Natural killer cell treated with Interleukin-12 subunit alpha and Interleukin-12 subunit beta and Interleukin-15 and Interleukin-18, amount 100 ng/mL, for 72 hours (primary cell): ENCODE measurements around the gene ANAPC15. TPM values are rescaled to one million over a fixed set of nuclear protein-coding genes. Genes with fewer than 3 reads are reported as not detected.
"Not testable (repeated sequence)": the region's sequence is repeated elsewhere in the genome, so short reads cannot be mapped to it uniquely, and the experiment has no call there.

Source experiments
- ATAC-seq, 2 donors: fragments of 150-1000 bp; cut with Tn5 transposase in 1 of 2; sonication (Bioruptor Pico), chemical (Tn5 transposase) in 1 of 2; 2 replicates each; pipeline ENCODE4 v1.10.0; 2021
- DNase-seq: peaks from one replicate; pipeline ENCODE4 v3.0.0; 2022; ENCODE audit warnings: low spot score
- H3K27ac Mint-ChIP-seq, 2 donors: 1 replicate in 1 of 2; 2 replicates in 1 of 2; pipeline ENCODE4 v1.8.0; 2022; ENCODE audit warnings: mixed read lengths in 2 of 2, mild to moderate bottlenecking in 1 of 2, moderate library complexity in 1 of 2
- H3K27me3 Mint-ChIP-seq, 2 donors: 1 replicate in 1 of 2; 2 replicates in 1 of 2; pipeline ENCODE4 v1.8.0; 2022; ENCODE audit warnings: mixed read lengths in 2 of 2
- H3K36me3 Mint-ChIP-seq: one replicate; pipeline ENCODE4 v1.8.0; 2022; ENCODE audit warnings: mixed read lengths
- H3K4me1 Mint-ChIP-seq, 2 donors: 1 replicate in 1 of 2; 2 replicates in 1 of 2; pipeline ENCODE4 v1.8.0; 2022; ENCODE audit warnings: low read depth in 2 of 2, mixed read lengths in 2 of 2, mild to moderate bottlenecking in 1 of 2
- H3K4me3 Mint-ChIP-seq: one replicate; pipeline ENCODE4 v1.8.0; 2022; ENCODE audit warnings: mixed read lengths
- H3K9me3 Mint-ChIP-seq: 2 replicates; pipeline ENCODE4 v1.8.0; 2022; ENCODE audit warnings: mixed read lengths
- total RNA-seq, 2 donors: library from RNA; stranded (reverse); gene quantifications; one replicate each; pipeline ENCODE4 v1.2.3, GENCODE V29; 2022

ANAPC15 gene
- 10 to 100 TPM; 37.4 to 37.7 TPM for total RNA-seq

GRCh38 chr11:72112143-72112977, at the start of gene ANAPC15:
Gene ANAPC15 (minus strand): TSS chr11:72112695. CDS start chr11:72111276, 1,419 bp downstream.
- Mint-ChIP-seq H3K36me3 (peaks cover 6% of the 10 kb centered on the region), H3K27ac (peak within 1 kb of the TSS; percentile 94 to 95), H3K4me3 (peak within 1 kb of the TSS; percentile 88), H3K9me3 (no peaks in the 10 kb centered on the region), H3K27me3 (peaks cover 10 to 12% of the 10 kb centered on the region in 2 donors), H3K4me1 (peaks cover 21 to 30% of the 10 kb centered on the region in 2 donors)
- ATAC-seq = peak; percentile 95 to 96
- peak; percentile 98 for DNase-seq

- Mint-ChIP-seq H3K27me3 (peaks cover 17 to 42% of the 10 kb centered on the region in 2 donors), H3K9me3 (no peaks in the 10 kb centered on the region), H3K4me1 (no peaks in the 10 kb centered on the region), H3K4me3 (no peak overlapping the region), H3K36me3 (no peaks in the 10 kb centered on the region), H3K27ac (no peak overlapping the region)
- DNase-seq (no peak), ATAC-seq (no peak)
Measured at GRCh38 chr11:72160319-72160718, 47.8 kb upstream of the ANAPC15 start.

GRCh38 chr11:72157131-72157530, 44.6 kb upstream of the ANAPC15 start:
- DNase-seq (no peak), ATAC-seq (no peak)
- Mint-ChIP-seq H3K27me3 (peaks cover 21 to 32% of the 10 kb centered on the region in 2 donors), H3K4me1 (no peaks in the 10 kb centered on the region), H3K4me3 (no peak overlapping the region), H3K36me3 (no peaks in the 10 kb centered on the region), H3K9me3 (no peaks in the 10 kb centered on the region), H3K27ac (no peak overlapping the region)

- H3K4me1 Mint-ChIP-seq = no peaks in the 10 kb centered on the region
- no peak overlapping the region for H3K27ac Mint-ChIP-seq
- H3K36me3 Mint-ChIP-seq = no peaks in the 10 kb centered on the region
- no peaks in the 10 kb centered on the region for H3K9me3 Mint-ChIP-seq
- ATAC-seq (no peak), DNase-seq (no peak)
- H3K27me3 Mint-ChIP-seq = peaks cover 16 to 18% of the 10 kb centered on the region in 2 donors
- H3K4me3 Mint-ChIP-seq = no peak overlapping the region
Measured at GRCh38 chr11:72155751-72156150, 43.3 kb upstream of the ANAPC15 start.

- DNase-seq = no peak
- no peaks in the 10 kb centered on the region for H3K4me1 Mint-ChIP-seq
- peaks cover 12 to 15% of the 10 kb centered on the region in 2 donors for H3K27me3 Mint-ChIP-seq
- no peak for ATAC-seq
- H3K9me3 Mint-ChIP-seq = no peaks in the 10 kb centered on the region
- no peak overlapping the region for H3K27ac Mint-ChIP-seq
- no peak overlapping the region for H3K4me3 Mint-ChIP-seq
- H3K36me3 Mint-ChIP-seq = no peaks in the 10 kb centered on the region
Measured at GRCh38 chr11:72154816-72155215, 42.3 kb upstream of the ANAPC15 start.

GRCh38 chr11:72153874-72154273, 41.4 kb upstream of the ANAPC15 start:
- H3K4me3 Mint-ChIP-seq, H3K36me3 Mint-ChIP-seq, H3K27ac Mint-ChIP-seq, ATAC-seq, DNase-seq, H3K9me3 Mint-ChIP-seq, H3K27me3 Mint-ChIP-seq, H3K4me1 Mint-ChIP-seq: not testable (repeated sequence)

- DNase-seq = no peak
- Mint-ChIP-seq H3K36me3 (no peaks in the 10 kb centered on the region), H3K27me3 (peaks cover 0 to 4% of the 10 kb centered on the region in 2 donors), H3K9me3 (no peaks in the 10 kb centered on the region), H3K4me3 (no peak overlapping the region), H3K4me1 (no peaks in the 10 kb centered on the region), H3K27ac (no peak overlapping the region)
- no peak for ATAC-seq
Measured at GRCh38 chr11:72150882-72151281, 38.4 kb upstream of the ANAPC15 start.

- H3K27ac Mint-ChIP-seq = no peak overlapping the region
- H3K4me3 Mint-ChIP-seq = no peak overlapping the region
- peaks cover 4 to 8% of the 10 kb centered on the region in 2 donors for H3K4me1 Mint-ChIP-seq
- H3K36me3 Mint-ChIP-seq = no peaks in the 10 kb centered on the region
- H3K9me3 Mint-ChIP-seq = no peaks in the 10 kb centered on the region
- peaks cover 4 to 6% of the 10 kb centered on the region in 2 donors for H3K27me3 Mint-ChIP-seq
- no peak for ATAC-seq
- DNase-seq = no peak
Measured at GRCh38 chr11:72146625-72147024, 34.1 kb upstream of the ANAPC15 start.

GRCh38 chr11:72144807-72145565, 32.5 kb upstream of the ANAPC15 start:
- Mint-ChIP-seq H3K27me3 (peaks cover 11 to 14% of the 10 kb centered on the region in 2 donors), H3K27ac (no peak overlapping the region), H3K4me3 (no peak overlapping the region), H3K9me3 (no peaks in the 10 kb centered on the region), H3K36me3 (no peaks in the 10 kb centered on the region), H3K4me1 (peaks cover 4 to 18% of the 10 kb centered on the region in 2 donors)
- ATAC-seq (no peak), DNase-seq (no peak)

GRCh38 chr11:72142543-72142942, 30.0 kb upstream of the ANAPC15 start:
- Mint-ChIP-seq H3K27me3 (peaks cover 15 to 18% of the 10 kb centered on the region in 2 donors), H3K4me1 (peaks cover 4 to 22% of the 10 kb centered on the region in 2 donors)
- not testable (repeated sequence) for ATAC-seq, H3K9me3 Mint-ChIP-seq, H3K4me3 Mint-ChIP-seq, H3K36me3 Mint-ChIP-seq, DNase-seq, H3K27ac Mint-ChIP-seq

- Mint-ChIP-seq H3K27me3 (peaks cover 15 to 18% of the 10 kb centered on the region in 2 donors), H3K4me1 (peaks cover 4 to 22% of the 10 kb centered on the region in 2 donors)
- not testable (repeated sequence) for H3K4me3 Mint-ChIP-seq, H3K27ac Mint-ChIP-seq, ATAC-seq, H3K36me3 Mint-ChIP-seq, H3K9me3 Mint-ChIP-seq, DNase-seq
Measured at GRCh38 chr11:72142086-72142485, 29.6 kb upstream of the ANAPC15 start.

- DNase-seq (no peak), ATAC-seq (peak in 1 of 2 donors; percentile 73)
- Mint-ChIP-seq H3K36me3 (no peaks in the 10 kb centered on the region), H3K4me1 (peaks cover 4 to 22% of the 10 kb centered on the region in 2 donors), H3K27me3 (peaks cover 15 to 18% of the 10 kb centered on the region in 2 donors), H3K4me3 (peak overlapping the region; percentile 48), H3K9me3 (no peaks in the 10 kb centered on the region), H3K27ac (peak overlapping the region in 1 of 2 donors; percentile 26)
Measured at GRCh38 chr11:72141066-72141465, 28.6 kb upstream of the ANAPC15 start.

- Mint-ChIP-seq H3K4me1 (peaks cover 4 to 22% of the 10 kb centered on the region in 2 donors), H3K4me3 (peak overlapping the region; percentile 48), H3K36me3 (no peaks in the 10 kb centered on the region), H3K9me3 (no peaks in the 10 kb centered on the region), H3K27me3 (peaks cover 15 to 18% of the 10 kb centered on the region in 2 donors), H3K27ac (peak overlapping the region in 1 of 2 donors; percentile 26)
- DNase-seq = no peak
- ATAC-seq = peak in 1 of 2 donors; percentile 3
Measured at GRCh38 chr11:72140661-72141060, 28.2 kb upstream of the ANAPC15 start.

GRCh38 chr11:72139500-72139899, 27.0 kb upstream of the ANAPC15 start:
- peaks cover 4 to 22% of the 10 kb centered on the region in 2 donors for H3K4me1 Mint-ChIP-seq
- H3K27ac Mint-ChIP-seq = no peak overlapping the region
- no peaks in the 10 kb centered on the region for H3K9me3 Mint-ChIP-seq
- peaks cover 15 to 18% of the 10 kb centered on the region in 2 donors for H3K27me3 Mint-ChIP-seq
- ATAC-seq = no peak
- no peaks in the 10 kb centered on the region for H3K36me3 Mint-ChIP-seq
- DNase-seq = no peak
- H3K4me3 Mint-ChIP-seq = no peak overlapping the region
